GM19395 (cell line): ENCODE results near the gene ATP2B2.
A peak's percentile ranks its signal among the peaks of the same experiment; 100 is the strongest.

ENCODE experiments used
- ATAC-seq: cut with Tn5 transposase; IDR thresholded peaks from one replicate; pipeline ENCODE4 v1.9.1; 2021; ENCODE audit warnings: mild to moderate bottlenecking, moderate library complexity; ENCODE audit not compliant: unreplicated experiment

ATP2B2 gene

DNA sequence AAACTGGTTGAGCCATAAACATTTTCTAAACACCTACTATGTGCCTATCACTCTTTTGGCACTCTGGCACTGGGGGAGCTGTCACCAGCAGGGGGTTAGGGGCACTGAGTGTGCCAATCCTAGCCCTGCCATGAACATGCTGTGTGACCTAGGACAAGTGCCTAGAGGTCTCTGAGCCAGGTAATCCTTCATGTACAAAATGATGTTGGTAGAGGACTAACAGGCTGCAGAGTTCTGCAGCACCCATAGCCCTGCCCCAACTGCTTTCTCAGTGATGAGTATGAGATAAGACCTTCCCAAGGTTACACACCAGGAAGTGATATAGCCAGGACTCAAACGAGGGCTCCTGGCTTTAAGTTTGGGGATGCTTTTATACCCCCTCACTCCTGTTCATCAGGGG lies 99.6 kb downstream of the ATP2B2 start:
- no peak for ATAC-seq

DNA sequence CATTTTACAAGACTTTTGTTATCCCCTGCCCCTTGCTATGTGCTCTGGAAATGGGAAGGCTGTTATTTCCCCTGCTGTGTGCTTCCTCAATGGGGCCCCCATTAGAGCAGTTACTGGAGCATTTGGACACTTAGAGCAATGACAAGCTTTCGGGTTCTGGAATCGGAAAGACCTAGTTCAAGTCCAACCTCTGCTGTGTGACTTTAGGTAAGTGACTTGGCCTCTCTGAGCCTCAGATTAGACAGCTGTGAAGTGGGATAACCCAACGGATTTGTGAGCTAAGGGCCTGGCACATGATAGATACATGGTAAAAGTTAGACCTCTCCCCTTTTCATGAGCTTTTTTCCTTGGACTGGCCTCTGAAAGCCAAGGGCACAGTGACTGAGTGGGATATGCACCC lies 100.5 kb downstream of the ATP2B2 start:
- ATAC-seq, result no peak

DNA sequence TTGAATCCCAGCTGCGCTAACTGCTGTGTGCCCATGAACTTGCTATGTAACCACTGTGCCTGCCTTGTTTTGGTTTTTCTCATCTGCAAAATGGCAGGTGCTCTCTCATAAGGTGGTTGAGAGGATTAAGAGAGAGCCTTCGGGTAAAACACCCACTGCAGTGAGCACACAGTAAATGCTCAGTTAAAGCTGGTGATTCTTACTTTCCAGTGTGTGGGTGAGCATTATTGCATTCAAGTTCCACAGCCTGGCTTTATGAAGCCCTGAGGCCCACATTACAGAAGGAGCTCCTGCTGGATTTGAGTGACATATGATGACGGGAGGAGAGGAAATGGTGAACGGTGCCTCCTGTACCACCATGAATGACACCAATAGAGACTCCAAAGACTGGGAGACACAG lies 101.0 kb downstream of the ATP2B2 start:
- ATAC-seq, result no peak

DNA sequence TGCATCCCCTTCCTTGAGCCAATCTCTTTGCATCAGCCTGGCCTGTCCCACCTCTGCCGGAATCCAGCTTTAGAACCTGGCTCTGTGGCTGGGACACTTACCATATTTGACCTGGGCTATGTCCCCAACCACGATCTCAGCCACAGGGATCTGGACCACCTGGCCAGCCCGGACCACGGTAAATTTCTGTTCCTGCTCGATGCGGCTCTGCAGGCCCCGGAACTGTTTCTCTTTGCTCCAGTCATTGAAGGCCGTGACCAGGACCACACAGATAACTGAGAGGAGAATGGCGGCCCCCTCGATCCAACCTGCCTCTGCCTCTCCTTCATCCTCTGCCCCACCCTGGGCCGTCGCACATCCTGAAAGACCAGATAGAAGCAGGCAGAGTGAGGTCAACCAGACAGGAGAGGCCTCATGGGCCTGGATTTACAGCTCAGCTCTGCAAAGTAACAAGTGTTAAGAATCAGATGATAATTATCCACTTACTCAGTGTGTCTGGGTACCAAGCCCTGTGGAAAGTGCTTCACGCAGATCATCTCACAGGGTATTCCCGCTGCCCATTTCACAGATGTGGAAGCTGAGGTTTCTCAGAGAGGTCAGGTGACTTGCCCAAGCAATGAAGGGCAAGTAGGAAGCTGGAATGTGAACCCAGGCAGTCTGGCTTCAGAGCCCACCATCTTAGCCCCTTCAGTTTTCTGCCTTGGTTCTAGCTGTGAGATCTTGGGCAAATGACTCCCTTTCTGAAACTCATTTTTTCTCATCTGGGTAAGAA lies 103.2 kb downstream of the ATP2B2 start:
- no peak for ATAC-seq

DNA sequence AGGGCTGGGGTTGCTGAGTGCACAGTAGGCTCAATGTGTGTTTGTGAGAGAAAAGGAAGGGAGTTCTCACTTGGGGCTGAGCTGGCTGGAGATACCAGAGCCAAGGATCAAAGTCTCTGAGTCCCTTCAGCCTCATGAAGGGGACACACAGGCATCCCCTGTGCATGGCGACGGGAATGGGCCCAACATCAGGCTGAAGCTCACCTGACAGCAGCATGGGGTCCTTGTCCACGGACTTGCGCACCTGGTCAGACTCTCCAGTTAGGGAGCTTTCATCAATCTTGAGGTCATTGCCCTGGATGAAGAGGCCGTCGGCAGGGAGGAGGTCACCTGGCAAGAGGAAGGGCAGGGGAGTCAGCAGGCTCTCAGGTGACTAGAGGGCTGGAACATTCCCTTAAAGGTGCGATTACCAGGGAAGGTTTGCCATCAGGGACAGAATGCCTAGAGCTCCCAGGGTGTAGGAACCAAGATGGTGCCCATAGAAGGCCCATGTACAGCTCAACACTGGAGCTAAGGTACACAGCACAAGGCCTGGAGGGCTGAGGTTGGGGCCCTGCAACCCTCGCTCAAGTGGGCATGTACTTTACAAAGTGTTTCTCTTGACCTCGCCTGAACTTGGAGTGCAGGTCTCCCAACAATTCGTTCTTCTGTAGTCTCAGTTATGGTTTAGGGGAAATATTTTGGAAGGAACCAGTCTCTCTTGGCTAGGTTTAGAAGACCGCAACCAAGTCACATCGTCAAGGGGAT lies 104.5 kb downstream of the ATP2B2 start:
- ATAC-seq, result no peak

DNA sequence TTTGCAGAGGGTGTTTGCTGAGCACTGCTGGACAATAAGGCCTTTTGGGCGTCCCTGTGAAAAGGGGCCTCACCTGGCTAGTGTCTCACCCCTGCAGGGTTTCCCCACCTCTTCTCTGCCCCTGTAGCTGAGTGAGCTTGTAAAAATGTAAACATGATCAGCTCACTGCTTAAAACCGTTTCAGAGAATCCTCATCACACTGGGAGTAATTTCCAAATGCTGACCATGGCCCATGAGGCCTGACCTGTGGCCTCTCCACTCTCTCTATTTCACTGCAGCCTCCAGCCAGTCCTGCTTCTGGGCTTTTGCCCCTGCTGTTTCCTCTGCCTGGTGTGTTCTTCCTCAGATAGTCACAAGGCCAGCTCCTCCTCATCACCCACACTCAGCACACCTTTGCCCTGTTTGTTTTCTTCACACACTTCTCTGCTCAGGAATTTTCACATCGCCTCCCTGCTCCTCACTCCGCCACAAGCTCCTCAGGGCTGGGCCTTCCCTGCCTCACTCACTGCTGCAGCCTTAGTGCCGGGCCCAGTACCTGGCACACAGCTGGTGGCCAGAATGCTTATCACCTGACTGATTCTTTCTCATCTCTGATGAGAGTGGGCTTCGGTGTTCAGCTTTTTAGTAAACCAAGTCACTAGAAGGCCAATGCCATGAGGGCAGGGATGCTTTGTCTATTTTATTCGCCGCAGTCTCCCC lies 105.2 kb downstream of the ATP2B2 start:
- ATAC-seq, result no peak

DNA sequence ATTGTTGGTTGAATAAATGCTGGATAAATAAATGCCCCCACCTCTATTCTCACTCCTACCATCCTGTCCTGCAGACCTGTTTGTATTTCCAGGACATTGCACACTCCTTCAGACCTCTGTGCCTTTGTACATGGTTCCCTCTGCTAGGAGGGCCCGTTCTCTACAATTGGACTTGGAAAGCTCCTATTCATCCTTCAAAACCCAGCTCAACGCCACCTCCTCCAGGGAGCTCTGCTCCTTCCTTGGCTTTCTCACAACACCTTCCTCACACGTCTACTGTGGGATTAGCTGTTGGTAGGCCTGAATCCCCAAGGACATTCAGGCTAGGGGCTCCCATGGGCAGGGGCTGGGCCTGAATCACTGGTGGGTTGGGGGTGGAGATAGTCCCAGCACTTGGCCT lies 105.8 kb downstream of the ATP2B2 start:
- ATAC-seq, result no peak

DNA sequence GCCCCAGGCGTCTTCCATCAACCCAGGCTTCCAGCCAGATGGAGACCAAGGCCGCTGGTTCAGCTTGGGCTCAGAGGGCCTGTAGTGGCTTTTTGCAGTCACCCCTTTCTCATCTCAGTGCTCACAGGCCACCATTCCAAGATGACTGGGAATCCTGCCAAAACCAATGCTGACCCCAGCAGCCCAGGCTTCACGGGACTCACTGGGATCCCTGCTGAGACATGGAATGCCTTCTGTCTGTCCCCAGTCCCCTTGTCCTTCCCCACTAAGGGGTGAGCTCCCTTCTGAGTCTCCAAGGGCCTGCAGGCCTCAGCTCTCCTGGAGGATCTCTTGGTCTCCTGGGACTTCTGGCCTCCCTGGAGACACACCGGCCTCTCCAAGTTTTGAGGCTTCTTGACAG lies 107.0 kb downstream of the ATP2B2 start:
- ATAC-seq, result no peak

DNA sequence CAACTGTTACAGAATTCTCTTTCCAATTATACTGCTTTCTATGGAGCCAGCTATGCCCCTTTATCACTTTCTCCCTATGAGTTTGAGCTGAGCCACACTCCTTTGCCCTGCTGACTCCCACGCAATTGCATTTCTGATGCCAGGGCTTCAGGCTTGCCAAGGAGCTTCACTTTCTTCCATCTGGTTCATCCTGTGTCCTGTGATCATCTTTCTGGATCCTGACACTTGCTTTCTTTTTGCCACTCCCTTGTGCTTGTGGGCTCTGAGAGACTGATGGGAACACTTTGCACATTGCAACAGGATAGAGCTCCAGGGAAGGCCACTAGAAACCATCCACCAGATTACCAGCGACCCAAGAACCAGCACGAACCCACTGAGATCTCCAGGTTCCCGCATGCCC lies 107.5 kb downstream of the ATP2B2 start:
- no peak for ATAC-seq

DNA sequence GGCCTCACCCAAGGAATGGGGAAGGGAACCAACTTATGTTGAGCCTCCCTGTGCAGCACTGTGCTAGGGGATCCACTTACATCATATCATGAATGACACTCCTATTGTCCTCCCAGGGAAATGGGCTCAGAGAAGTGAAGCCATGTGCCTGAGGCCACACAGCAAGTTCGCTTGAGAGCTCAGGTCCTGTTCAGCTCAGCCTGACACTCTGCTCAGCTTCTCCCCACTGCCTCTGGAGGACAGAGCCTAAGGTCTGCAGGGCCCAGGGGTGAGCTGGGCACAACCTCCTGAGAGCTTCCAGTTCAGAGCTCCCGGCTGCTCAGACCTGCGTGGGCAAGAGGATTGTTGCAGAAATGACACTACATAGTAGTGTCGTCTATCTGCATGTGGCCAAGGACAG lies 108.5 kb downstream of the ATP2B2 start:
- no peak for ATAC-seq

DNA sequence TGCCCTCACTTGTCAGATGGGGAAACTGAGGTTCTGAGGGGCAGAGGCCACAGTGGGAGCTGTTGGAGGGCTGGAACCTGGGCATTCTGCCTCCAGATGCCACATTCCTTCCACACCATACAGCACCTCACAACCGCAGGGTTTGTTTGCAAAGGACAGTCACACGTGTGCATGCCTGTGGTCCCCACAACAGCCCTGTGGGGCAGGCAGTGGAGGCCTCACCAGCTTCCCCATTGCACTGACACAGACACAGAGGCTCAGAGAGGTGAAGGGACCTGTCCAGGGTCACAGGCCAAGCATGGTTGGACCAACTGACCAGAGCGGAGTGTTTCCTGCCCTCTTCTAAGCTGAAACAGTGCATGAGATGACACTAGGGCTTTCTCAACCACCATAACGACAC lies 109.3 kb downstream of the ATP2B2 start:
- no peak for ATAC-seq

DNA sequence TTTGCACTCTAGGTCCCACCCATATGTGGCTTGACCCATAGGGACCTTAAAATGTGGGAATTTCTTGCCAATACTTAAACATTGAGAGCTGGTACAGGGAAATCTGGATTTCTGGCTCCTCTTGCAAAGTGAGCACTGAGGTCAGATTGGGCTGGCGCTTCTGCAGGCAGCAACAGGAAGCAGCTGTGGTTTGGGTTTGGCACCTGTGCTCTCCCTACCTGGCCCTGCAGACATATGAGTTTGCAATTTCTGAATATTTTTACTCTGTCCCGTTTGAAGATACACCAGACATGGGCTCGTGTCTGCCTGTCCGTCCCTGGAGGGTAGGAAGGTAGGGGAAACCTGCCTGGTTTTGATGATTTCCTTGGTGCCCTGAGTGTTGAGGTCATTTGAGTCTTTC lies 109.7 kb downstream of the ATP2B2 start:
- ATAC-seq, result no peak

DNA sequence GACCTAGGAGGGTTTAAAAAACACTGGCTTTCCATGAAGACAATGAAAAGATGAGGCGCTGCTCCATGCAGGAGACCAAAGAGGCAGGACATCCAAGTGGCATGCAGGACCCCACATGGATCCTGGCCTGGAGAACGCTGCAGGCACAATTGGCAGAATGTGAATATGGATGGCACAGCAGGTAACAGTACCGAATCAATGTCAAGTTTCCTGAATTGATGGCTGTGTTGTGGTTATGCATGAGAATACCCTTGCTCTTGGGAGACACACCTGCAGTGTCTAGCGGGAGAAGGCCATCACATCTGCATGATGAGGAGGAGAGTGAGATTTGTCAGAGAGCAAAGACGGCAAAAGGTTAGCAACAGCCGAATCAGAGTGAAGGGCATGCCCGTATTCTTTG lies 110.2 kb downstream of the ATP2B2 start:
- no peak for ATAC-seq

DNA sequence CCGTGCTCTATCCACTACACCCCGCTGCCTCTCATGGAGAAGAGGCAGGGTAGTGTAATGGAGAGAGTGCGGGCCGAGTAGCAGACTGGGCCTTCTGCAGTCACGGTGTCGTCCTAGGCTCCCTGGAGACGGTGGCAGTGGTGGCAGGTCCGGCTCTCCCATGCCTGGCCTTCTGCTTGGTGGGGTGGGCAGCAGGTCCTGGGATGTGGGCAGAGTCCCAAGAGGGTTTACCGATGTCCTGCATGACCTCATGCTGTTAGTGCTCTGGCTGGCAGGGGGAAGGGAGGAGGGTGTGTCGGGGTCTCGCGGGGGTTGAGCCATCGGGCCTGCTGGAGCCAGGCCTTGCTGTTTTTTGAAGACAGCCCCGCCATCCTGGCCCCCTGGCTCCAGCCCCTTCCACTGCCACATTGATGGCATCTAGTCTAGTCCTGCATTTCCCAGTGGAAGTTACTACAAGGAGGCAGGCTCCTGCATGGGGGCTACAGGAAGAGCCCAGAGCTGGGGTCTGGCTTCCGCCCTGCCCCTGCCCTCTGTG lies 110.8 kb downstream of the ATP2B2 start:
- ATAC-seq, result no peak

DNA sequence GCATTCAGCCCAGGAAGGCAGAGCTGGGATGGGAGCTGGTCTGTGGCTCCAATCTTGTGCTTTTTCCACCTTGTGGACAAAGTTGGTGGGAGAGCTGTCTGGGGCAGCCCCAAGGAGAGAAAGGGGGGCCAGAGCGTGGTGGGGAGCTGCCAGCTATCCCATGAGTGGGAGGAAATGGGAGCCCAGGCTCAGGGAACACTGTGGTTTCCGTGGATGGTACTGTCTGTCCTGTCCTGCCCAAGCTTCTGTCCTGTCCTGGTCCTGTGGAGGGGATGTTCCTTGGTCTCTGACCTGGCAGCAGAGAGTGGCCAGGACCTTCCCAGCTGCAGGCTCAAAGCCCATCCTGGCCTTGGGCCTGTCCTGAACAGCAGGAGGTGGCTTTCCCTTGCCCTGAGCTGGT lies 111.9 kb downstream of the ATP2B2 start:
- ATAC-seq, result no peak

DNA sequence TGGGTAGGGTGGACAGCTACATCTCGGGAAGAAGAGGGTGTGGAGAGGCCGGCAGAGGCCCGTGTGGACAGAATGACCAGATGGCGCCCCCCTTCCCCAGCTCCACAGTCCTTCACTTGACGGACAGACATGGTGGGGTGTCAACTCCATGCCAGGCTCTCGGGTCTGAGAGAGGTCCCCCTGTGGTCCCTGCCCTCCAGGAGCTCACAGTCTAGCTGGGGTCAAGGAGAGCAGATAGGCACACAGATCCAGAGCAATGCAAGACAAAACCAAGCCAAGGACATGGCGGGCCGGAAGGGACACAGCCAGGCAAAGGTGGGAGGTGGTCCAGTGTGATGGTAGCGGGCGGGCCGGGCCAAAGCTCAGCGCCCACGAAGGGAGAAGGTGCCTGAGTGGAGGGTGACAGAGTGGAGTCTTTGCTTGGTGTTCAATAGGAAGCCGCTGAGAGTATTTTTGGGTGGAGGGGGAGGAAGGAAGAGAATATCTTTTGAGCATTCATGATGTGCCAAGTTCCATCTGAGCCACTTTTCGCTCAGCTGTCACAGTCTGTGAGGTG lies 112.4 kb downstream of the ATP2B2 start:
- no peak for ATAC-seq

DNA sequence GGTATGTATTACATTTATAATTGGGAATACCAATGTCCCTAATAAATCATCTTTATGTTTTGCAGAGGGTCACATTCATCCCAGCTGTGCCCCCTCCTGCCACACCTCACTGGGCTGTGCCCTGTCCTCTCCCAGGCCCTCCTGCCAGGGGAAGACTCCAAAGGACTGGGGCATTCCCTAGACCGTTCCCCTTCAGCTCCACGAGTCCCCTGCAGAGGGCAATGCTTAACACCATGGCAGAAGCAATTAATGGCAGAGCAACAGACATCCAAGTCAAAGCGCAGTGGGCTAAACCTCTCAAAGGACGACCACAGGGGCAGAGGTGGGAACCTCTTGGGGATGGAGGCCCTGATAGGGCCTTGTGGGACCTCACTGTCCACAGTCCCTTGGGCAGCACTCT lies 113.1 kb downstream of the ATP2B2 start:
- ATAC-seq, result no peak

DNA sequence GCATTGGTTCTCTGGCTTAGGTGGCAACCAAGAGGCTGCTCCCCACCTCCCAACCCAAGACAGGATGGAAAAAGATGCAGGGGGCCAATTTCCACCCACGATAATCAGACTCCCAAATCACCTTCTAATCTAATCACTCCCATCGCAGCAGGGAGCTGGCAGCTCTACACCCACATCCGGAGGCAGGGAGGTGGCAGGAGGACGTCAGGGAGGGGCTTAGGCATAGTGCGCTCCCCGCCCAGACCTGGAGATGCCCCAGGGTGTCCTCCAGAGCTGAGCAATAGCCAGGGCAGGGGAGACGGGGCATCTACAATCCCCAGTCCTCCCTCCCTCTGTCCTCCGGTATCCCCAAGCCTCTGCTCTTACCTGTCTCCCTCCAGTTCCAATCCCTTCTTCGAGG lies 114.0 kb downstream of the ATP2B2 start:
- no peak for ATAC-seq

DNA sequence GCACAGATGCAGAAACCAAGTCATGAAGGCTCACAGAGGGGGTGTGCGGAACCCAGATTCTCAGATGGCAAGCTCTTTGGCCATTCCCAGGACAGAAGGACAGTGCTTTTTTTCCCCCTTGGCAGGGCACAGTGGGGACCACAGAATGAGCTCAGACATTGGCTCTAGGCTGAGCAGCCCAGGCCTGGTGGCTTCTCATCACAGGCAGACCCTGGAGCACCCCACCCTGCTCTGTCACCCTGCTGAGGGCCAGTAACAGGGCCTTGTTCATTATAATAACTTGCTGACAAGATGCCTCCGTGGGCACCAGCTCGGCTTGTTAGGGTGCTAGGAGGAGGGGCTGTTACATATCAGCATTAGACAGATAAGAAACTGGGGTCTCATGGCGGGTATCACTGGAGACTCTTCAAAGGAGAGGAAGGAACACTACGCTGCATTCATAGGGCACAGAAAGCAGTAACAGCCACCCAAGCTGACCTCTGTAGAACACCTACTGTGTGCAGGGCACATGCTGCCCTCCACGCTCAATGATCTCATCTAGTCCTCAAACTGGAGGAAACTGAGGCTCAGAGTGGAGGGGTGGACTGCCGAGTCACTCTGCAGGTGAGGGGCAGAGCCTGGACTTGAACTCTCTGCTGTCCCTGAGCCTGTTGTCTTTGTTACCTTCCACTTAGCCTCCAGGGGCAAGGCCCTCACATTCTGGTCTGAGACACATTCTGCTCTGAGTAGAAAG lies 114.6 kb downstream of the ATP2B2 start:
- no peak for ATAC-seq

DNA sequence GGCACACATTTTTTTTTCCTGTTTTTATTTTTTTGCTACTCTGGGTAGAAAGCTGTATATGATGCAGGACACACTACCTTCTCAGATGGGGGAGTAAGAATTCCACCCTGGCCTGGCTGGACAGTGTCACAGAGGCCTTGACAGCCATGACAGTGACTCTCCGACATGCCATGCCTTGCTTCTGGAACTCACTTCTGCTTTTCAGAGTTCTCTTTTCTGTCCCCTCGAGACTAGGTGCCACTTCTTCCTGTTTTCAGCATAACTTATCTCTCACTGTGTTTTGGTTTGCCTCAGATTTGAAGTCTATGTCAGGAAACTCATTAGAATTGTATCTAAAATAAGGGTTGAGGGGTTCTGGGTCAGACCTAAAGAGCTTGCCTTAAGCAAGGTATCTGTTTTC lies 115.4 kb downstream of the ATP2B2 start:
- ATAC-seq, result peak; percentile 87

DNA sequence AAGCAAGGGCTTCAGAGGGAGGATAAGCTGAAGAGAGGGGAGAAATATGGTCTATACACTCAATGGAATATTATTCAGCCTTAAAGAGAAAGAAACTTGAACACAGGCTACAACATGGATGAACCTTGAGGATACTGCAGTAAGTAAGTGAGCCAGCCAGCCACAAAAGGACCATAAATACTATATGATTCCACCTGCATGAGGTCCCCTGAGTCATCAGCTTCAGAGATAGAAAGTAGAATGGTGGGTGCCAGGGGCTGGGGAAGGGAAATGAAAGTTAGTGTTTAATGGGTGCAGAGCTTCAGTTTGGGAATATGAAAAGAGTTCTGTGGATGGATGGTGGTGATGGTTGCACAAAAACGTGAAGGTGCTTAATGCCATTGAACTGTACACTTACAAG lies 116.0 kb downstream of the ATP2B2 start:
- ATAC-seq, result no peak
